SH-SY5Y (cell line): Measurements from ENCODE around the gene CHST11.

Source experiments
- GATA2 ChIP-seq: IDR thresholded peaks from 2 replicates; pipeline ENCODE4 v1.6.1; 2011; ENCODE audit warnings: mild to moderate bottlenecking, low read depth, low read length
- GATA3 ChIP-seq: IDR thresholded peaks from 2 replicates; pipeline ENCODE4 v1.6.1; 2011; ENCODE audit warnings: low read depth, mild to moderate bottlenecking, low read length, moderate library complexity

GRCh38 chr12:104712477-104712876 is 255.7 kb downstream of the CHST11 start:
- TF ChIP-seq GATA2 (no peak), GATA3 (no peak)
